Activated CD4-positive, alpha-beta T cell treated with anti-CD3 and anti-CD28 coated beads for 1 hour (primary cell): ENCODE data around the gene LPIN2.
"Not testable (repeated sequence)": the region's sequence is repeated elsewhere in the genome, so short reads cannot be mapped to it uniquely, and the experiment has no call there.

Source experiments
- DNase-seq: peaks from one replicate; pipeline ENCODE4 v3.0.0-alpha.2; 2020

The LPIN2 gene

DNA sequence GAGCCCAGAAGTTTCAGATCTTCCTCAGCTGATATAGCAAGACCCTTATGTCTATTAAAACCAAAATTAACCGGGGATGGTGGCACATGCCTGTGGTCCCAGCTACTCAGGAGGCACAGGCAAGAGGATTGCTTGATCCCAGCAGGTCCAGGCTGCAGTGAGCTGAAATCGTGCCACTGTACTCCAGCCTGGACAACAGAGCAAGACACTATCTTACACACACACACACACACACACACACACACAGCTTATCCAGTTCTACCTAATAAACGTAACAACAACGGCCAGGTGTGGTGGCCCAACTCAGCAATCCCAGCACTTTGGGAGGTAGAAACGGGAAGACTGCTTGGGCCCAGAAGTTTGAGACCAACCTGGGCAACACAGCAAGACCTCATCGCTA lies 7.5 kb downstream of the LPIN2 start:
- DNase-seq, result no peak

GRCh38 chr18:3003766-3004165 lies 9.2 kb downstream of the LPIN2 start:
- not testable (repeated sequence) for DNase-seq

GRCh38 chr18:3002732-3003131 lies 10.2 kb downstream of the LPIN2 start:
- DNase-seq, result no peak

GRCh38 chr18:2998644-2999043 lies 14.3 kb downstream of the LPIN2 start:
- no peak for DNase-seq

DNA sequence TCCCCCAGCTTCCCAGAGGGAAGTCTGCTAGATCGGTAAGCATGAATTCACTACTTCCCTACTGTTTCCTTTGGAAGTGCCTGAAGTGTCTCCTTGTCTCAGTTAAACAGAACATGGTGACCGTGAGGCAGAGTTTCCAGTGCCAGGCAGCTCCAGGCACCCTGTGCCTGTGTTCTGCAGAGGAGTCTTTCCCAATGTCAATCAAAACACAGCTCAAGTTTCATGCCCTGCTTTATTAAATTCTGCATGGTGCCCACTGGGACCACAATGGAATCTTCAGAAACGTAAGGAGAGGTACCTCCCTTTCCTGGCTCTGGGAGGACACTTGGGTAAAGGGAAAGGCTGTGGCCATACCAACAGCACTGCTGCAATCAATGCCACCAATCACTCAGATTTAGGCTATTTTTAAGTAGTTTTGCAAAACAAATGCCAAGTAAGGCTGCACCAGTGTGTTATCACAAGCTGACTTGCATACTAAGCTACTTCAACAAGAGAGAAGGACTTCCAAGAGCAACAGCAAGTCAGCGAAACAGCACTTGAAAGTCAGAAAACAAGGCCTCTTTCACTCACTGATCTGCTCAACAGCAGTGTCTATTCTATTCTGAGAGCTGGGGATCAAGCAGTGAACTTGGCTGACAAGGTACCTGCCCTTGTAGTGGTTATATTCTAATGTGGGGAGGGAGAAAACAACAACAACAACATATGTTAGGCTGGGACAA lies 14.9 kb downstream of the LPIN2 start:
- no peak for DNase-seq

- DNase-seq, result no peak
Measured at GRCh38 chr18:2997429-2997828, 15.5 kb downstream of the LPIN2 start.

- peak; percentile 63 for DNase-seq
Measured at GRCh38 chr18:2994603-2995432, 18.1 kb downstream of the LPIN2 start.

DNA sequence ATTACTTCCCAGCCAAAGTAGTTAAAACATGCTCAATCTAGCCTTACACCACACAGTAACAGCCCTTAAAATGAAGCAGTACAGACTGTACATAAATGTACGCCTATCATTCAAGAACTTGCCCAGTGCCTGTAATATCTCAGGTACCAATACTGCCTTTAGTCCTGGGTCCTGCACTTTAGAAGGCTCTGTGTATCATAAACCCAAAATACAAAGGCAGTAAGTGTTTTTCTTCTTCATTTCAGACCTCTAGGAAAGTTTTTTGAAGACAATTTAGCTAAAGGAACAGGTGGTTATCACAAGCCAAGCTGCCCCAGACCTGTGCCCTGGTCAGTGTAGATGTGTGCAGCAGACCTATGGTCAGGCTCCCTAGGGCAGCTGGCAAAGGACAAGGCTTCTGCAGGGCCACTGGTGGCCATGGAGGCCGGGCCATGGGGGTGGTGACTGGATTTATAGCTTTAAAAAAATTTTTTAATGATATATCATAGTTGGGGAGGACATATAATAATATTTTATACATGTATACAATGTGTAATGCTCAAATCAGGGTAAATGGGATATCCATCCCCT lies 18.8 kb downstream of the LPIN2 start:
- no peak for DNase-seq

DNA sequence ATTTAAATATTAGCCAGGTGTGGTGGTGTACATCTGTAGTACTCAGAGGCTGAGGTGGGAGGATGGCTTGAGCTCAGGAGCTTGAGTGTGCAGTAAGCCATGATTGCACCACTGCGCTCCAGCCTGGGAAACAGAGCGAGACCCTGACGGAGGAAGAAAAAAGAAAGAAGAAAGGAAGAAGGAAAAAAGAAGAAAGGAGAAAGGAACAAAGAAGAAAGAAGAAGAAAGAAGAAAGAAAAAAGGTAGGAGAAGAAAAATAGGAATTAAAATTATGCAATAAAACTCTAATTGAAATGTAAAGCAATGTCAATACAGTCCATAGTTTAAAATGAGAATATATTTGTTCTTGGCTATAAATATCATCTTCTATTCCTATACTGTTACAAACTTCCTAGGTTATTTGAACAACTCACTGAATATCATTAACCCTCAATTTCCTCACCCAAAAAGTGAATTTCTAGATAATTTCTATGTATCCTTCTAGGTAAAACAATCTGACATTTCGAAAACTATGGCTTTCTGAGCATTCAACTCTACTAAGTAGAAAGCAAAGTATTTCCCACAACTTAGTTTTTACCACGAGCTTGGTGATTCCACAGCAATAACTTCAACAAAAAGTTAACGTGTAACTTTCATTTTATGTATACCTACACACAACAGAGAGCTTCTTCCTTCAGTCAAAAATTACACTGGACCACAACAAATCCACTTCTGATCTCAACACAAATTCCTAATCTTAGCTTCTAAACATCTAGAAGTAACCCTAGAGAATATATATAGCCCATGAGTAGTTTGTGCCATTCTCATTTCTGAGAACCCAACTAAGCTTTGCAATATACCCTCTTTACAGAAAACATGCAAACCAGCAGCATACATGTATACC lies 19.7 kb downstream of the LPIN2 start:
- DNase-seq, result no peak

DNA sequence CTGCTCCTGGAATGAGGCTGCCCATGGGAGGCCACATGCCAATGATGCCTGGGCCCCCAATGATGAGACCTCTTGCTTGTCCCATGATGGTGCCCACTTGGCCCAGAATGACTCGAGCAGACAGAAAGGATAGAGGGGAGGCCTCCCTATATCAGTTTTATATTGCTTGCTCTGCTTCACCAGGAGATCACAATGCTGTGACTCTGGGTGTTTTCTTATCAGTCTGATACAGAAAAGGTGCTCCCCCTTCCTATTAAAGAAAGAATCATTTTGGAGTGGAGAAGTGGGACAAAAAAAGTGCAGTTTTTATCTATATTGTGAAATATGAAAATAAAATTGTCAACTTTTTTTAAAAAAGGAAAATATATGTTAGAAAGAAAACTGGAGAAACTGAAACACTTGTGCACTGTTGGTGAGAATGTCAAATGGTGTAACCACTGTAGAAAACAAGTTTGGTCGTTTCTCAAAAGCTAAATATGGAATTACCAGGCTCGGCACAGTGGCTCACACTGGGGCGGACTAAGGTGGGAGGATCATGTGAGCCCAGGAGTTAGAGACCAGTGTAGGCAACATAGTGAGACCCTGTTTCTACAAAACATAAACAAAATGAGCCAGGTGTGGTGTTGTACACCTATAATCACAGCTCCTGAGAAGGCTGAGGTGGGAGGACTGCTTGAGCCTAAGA lies 21.8 kb downstream of the LPIN2 start:
- no peak for DNase-seq

DNA sequence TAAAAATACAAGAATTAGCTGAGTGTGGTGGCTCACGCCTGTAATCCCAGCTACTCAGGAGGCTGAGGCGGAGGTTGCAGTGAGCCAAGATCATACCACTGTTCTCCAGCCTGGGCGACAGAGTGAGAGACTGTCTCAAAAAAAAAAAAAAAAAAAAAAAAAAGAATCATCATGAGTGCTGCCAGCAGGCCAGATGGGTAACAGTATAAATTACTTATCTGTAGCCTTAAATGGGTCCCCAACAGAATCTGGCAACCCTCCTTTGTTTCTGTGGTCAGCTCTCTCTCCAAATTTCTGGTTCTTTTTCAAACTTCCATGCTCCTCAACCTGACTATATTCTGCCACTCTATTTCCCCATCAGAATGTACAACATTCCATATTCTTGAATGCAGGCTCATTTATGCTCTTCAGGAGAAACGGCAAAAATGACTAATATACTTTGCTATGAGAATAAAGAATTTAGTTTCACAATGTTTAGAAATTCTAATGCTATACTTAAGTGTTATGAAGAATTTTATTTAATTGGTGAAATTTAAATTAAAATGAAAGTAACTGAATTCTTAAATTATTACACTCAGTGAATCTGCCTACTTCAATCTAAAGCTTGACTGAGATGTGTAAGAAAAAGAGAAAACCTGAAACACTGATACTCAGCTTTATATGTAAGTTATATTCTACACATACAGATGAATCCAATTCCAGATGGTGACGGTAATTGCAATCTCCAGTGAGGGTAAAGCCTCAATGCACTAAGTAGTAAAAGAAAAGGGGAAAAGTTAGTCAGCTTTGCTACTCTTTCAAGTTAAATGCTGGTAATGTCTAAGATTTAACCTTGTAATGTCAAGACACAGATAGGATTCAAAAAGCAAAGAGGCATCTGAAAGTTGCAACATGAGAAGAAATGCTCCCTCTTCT lies 24.8 kb downstream of the LPIN2 start:
- no peak for DNase-seq

DNA sequence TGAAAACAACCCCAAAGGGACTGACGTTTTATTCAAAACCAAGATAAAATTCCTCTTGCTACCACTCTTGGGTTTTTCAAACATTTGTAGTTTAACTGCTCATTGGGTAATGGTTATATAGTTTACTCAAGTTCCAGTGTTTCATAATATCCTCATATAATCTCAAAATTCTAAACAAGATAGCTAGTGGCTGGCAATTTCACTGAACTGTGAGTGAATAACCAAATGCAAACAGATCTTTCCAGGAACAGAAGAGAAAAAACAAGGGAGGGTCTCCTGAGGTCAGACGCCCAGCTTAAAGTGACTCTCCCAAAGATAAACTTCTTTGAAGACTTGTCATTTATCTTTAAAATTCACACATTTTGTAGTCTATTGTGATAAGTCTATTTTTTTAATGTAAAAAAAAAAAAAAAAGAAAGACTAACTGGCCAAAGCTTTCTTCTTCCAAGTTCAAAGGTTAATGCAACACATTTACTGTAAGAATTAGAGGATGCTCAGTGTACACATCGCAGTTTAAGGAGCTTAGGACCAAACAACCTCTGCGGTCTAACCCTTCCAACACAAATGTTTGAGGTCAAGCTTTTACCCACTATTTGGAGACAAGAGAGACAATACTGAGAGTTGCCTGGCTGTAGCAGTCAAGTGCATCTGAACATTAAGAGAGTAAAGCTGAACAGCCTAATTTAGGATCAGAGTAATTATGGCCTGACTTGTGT lies 26.6 kb downstream of the LPIN2 start:
- DNase-seq, result no peak

- DNase-seq, result no peak
Measured at GRCh38 chr18:2985628-2986027, 27.3 kb downstream of the LPIN2 start.

DNA sequence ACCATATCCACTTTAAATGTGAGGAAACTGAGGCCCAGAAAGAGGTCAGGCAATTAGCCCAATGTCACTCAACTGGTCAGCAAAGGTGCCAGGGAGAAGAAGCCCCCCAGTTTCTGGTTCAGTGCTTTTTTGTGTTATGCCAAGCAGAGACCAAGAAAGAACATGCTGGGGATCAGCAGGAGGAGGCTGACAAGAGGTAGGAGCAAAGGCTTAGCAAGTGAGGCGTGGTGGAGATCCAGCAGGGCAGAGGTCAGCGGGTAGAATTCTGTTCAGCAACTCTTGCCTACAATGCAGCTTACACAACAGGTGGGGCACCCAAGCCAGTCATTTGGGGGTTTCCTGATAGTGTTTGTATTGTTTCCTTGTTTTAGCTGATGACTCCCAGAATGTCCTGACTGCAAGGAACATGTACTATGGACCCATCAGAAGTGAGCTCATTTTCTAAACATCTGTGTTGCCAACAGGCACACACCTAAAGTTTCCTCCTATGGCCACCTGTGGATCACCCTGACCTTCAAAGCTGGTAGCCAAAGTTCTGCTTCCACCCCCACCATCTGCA lies 28.2 kb downstream of the LPIN2 start:
- no peak for DNase-seq

- no peak for DNase-seq
Measured at GRCh38 chr18:2984091-2984490, 28.9 kb downstream of the LPIN2 start.

GRCh38 chr18:2983296-2983695 lies 29.6 kb downstream of the LPIN2 start:
- no peak for DNase-seq

- no peak for DNase-seq
Measured at GRCh38 chr18:2982452-2983269, 30.3 kb downstream of the LPIN2 start.

DNA sequence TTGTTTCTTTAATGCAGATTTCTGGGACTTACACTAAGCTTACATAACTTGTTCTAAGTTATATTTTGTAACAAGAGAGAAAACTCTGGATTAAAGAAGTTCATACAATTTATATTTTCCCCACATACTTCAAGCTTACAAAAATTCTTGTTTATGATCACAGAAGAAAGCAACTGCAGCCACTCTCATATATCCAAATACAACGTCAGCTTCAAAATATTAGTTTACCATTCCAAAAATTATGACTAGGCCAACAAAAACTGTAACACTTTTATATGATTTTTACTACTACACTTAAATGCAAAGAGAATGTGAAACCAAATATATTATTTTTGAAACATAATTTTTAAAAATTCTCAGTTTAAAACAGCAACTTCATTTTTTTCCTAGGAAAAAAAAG lies 30.9 kb downstream of the LPIN2 start:
- DNase-seq, result no peak

GRCh38 chr18:2981212-2981728 lies 31.7 kb downstream of the LPIN2 start:
- no peak for DNase-seq
